CD14-positive monocyte (primary cell): ENCODE results near the gene LPGAT1. TPM values are rescaled to one million over a fixed set of nuclear protein-coding genes. Genes with fewer than 3 reads are reported as not detected.
A peak's percentile ranks its signal among the peaks of the same experiment; 100 is the strongest.

Experiments
- DNase-seq, 3 donors: peaks; one replicate each; pipeline ENCODE4 v3.0.0-alpha.2; 2011 to 2022
- H2AFZ ChIP-seq: 2 replicates; pipeline ENCODE4 v1.6.0; 2012; ENCODE audit warnings: mild to moderate bottlenecking, low read depth, low read length, inconsistent platforms; ENCODE audit not compliant: insufficient read depth, poor library complexity, severe bottlenecking
- H3K27ac ChIP-seq, 2 donors: 1 replicate in 1 of 2; 2 replicates in 1 of 2; pipeline ENCODE4 v1.5.1; 2012 to 2013; ENCODE audit warnings: low read length in 2 of 2, control low read depth in 1 of 2, inconsistent platforms in 1 of 2, low read depth in 1 of 2, mild to moderate bottlenecking in 1 of 2
- H3K27me3 ChIP-seq, 2 donors: one replicate each; pipeline versions ENCODE4 v1.6.0 to v1.6.1; 2011 to 2013; ENCODE audit warnings: low read length in 2 of 2; ENCODE audit not compliant: control insufficient read depth in 2 of 2, insufficient read depth in 2 of 2
- H3K36me3 ChIP-seq, 2 donors: replicated peaks in 1 of 2; 1 replicate in 1 of 2; 2 replicates in 1 of 2; pipeline versions ENCODE4 v1.5.1 to v1.6.1; 2012 to 2013; ENCODE audit warnings: low read length in 2 of 2, control low read depth in 1 of 2, inconsistent platforms in 1 of 2, mild to moderate bottlenecking in 1 of 2; ENCODE audit not compliant: insufficient read depth in 2 of 2, control insufficient read depth in 1 of 2
- H3K4me1 ChIP-seq, 2 donors: 1 replicate in 1 of 2; 2 replicates in 1 of 2; pipeline versions ENCODE4 v1.5.1 to v1.6.1; 2012 to 2013; ENCODE audit warnings: low read length in 2 of 2, control low read depth in 1 of 2, inconsistent platforms in 1 of 2, mild to moderate bottlenecking in 1 of 2, moderate library complexity in 1 of 2; ENCODE audit not compliant: insufficient read depth in 2 of 2, control insufficient read depth in 1 of 2
- H3K4me2 ChIP-seq: replicated peaks from 2 replicates; pipeline ENCODE3; 2012; ENCODE audit warnings: low read length, moderate library complexity, mild to moderate bottlenecking; ENCODE audit not compliant: poor library complexity, severe bottlenecking; ENCODE audit errors: extremely low read depth
- H3K4me3 ChIP-seq, 3 experiments: fragments of 200-600 bp in 1 of 3; sonication (generic) in 1 of 3; replicated peaks in 1 of 3; 1 replicate in 2 of 3; 2 replicates in 1 of 3; pipeline ENCODE4 v1.5.1; 2011 to 2013; ENCODE audit warnings: low read length in 3 of 3, mild to moderate bottlenecking in 3 of 3, control low read depth in 2 of 3, low read depth in 2 of 3, inconsistent platforms in 1 of 3, moderate library complexity in 1 of 3
- H3K79me2 ChIP-seq: 2 replicates; pipeline ENCODE4 v1.6.0; 2012; ENCODE audit warnings: mild to moderate bottlenecking, control low read depth, inconsistent platforms, low read length, moderate library complexity; ENCODE audit not compliant: insufficient read depth
- H3K9ac ChIP-seq: 2 replicates; pipeline ENCODE4 v1.6.0; 2017; ENCODE audit warnings: low read length, mild to moderate bottlenecking; ENCODE audit not compliant: insufficient read depth, poor library complexity, severe bottlenecking
- H3K9me3 ChIP-seq, 2 donors: replicated peaks in 1 of 2; 1 replicate in 1 of 2; 2 replicates in 1 of 2; pipeline versions ENCODE4 v1.5.1 to v1.6.1; 2012 to 2013; ENCODE audit warnings: low read length in 2 of 2, control low read depth in 1 of 2; ENCODE audit not compliant: control insufficient read depth in 1 of 2, insufficient read depth in 1 of 2
- H4K20me1 ChIP-seq: 2 replicates; pipeline ENCODE4 v1.6.0; 2012; ENCODE audit warnings: mild to moderate bottlenecking, low read length, control low read depth, moderate library complexity; ENCODE audit not compliant: insufficient read depth
- H3K27ac Mint-ChIP-seq, 7 donors: one replicate each; pipeline ENCODE4 v1.8.0; 2020; ENCODE audit warnings: mild to moderate bottlenecking in 7 of 7, mixed read lengths in 7 of 7, moderate library complexity in 6 of 7, inconsistent platforms in 2 of 7
- H3K27me3 Mint-ChIP-seq, 3 donors: one replicate each; pipeline ENCODE4 v1.8.0; 2021 to 2022; ENCODE audit warnings: low read depth in 3 of 3, mild to moderate bottlenecking in 3 of 3, mixed read lengths in 3 of 3, moderate library complexity in 3 of 3, inconsistent platforms in 1 of 3
- H3K36me3 Mint-ChIP-seq, 2 donors: one replicate each; pipeline ENCODE4 v1.8.0; 2020; ENCODE audit warnings: mixed read lengths in 2 of 2, inconsistent platforms in 1 of 2, mild to moderate bottlenecking in 1 of 2
- H3K4me1 Mint-ChIP-seq: one replicate; pipeline ENCODE4 v1.8.0; 2020; ENCODE audit warnings: mild to moderate bottlenecking, mixed read lengths
- H3K4me3 Mint-ChIP-seq, 2 donors: one replicate each; pipeline ENCODE4 v1.8.0; 2020; ENCODE audit warnings: mild to moderate bottlenecking in 2 of 2, mixed read lengths in 2 of 2, moderate library complexity in 1 of 2
- H3K9me3 Mint-ChIP-seq, 7 donors: one replicate each; pipeline ENCODE4 v1.8.0; 2020 to 2022; ENCODE audit warnings: mixed read lengths in 7 of 7, mild to moderate bottlenecking in 6 of 7, moderate library complexity in 6 of 7, inconsistent platforms in 2 of 7
- CTCF ChIP-seq: fragments of 200-600 bp; IDR thresholded peaks from one replicate; pipeline ENCODE4 v1.8.0; 2022; ENCODE audit warnings: antibody characterized with exemption, mild to moderate bottlenecking
- WGBS: methylation state at CpG from one replicate; pipeline ENCODE4 v1.1.5; 2013; ENCODE audit warnings: missing lambda C conversion rate; ENCODE audit not compliant: insufficient coverage; 5-methylcytosine and 5-hydroxymethylcytosine counted together
- intact Hi-C, 2 donors: fragments of 100-400 bp; cut with micrococcal nuclease; formaldehyde crosslinking; loops; one replicate each; pipeline versions ENCODE4 v1.15.0 to v1.15.1; 2023
- polyA plus RNA-seq, 3 donors: library from polyadenylated mRNA; depleted of rRNA in 1 of 3; unstranded in 2 of 3; stranded (reverse) in 1 of 3; fragments of 300-500 nt in 2 of 3; fragments of >200 nt in 1 of 3; fragmentation: Illumina TruSeq in 2 of 3; gene quantifications; 1 replicate in 2 of 3; 2 replicates in 1 of 3; pipeline ENCODE4 v1.2.3, GENCODE V29; 2012 to 2021

LPGAT1 gene
- polyA plus RNA-seq, 3 donors = 19.5 to 52.1 (median 40.2) TPM

GRCh38 chr1:211737115-211738035 lies 93.2 kb downstream of the LPGAT1 start:
- intact Hi-C loops = no loop called here
- H3K27ac Mint-ChIP-seq = peak overlapping the region in 1 of 7 donors; percentile 14

More at GRCh38 chr1:211737115-211738035, 93.2 kb downstream of the LPGAT1 start:
- Histone ChIP-seq H3K4me3 (no peak overlapping the region), H4K20me1 (no peaks in the 10 kb centered on the region), H3K27ac (no peak overlapping the region), H3K4me2 (no peak overlapping the region), H3K27me3 (no peaks in the 10 kb centered on the region), H3K79me2 (no peaks in the 10 kb centered on the region), H3K9me3 (no peaks in the 10 kb centered on the region), H3K4me1 (peaks cover 13 to 14% of the 10 kb centered on the region in 2 donors), H2AFZ (no peak overlapping the region), H3K36me3 (no peaks in the 10 kb centered on the region), H3K9ac (peak overlapping the region; percentile 9)
- 74% methylated on average over 11 of the region's 15 CpGs for WGBS
- no peaks in the 10 kb centered on the region for H3K36me3 Mint-ChIP-seq
- H3K9me3 Mint-ChIP-seq = no peaks in the 10 kb centered on the region
- H3K4me3 Mint-ChIP-seq = no peak overlapping the region
- peaks cover 23% of the 10 kb centered on the region for H3K4me1 Mint-ChIP-seq
- peaks cover 2 to 4% (median 3%) of the 10 kb centered on the region in 3 donors for H3K27me3 Mint-ChIP-seq
- no peak for TF ChIP-seq CTCF
- no peak for DNase-seq
